GM19452 (cell line): ENCODE data around the gene EIF4E3.

Experiments
- ATAC-seq: cut with Tn5 transposase; IDR thresholded peaks from one replicate; pipeline ENCODE4 v1.9.1; 2021; ENCODE audit not compliant: unreplicated experiment

EIF4E3 gene

GRCh38 chr3:71690341-71690841 lies 34.8 kb downstream of the EIF4E3 start:
- no peak for ATAC-seq

- ATAC-seq, result no peak
Measured at GRCh38 chr3:71689291-71689690, 35.9 kb downstream of the EIF4E3 start.

- ATAC-seq, result no peak
Measured at GRCh38 chr3:71688121-71688520, 37.1 kb downstream of the EIF4E3 start.

- no peak for ATAC-seq
Measured at GRCh38 chr3:71685686-71686085, 39.5 kb downstream of the EIF4E3 start.

GRCh38 chr3:71684757-71685386 lies 40.3 kb downstream of the EIF4E3 start:
- no peak for ATAC-seq

GRCh38 chr3:71684046-71684756 lies 41.0 kb downstream of the EIF4E3 start:
- ATAC-seq, result no peak

GRCh38 chr3:71681224-71681668 lies 44.0 kb downstream of the EIF4E3 start:
- ATAC-seq, result no peak

GRCh38 chr3:71680603-71681002 lies 44.6 kb downstream of the EIF4E3 start:
- ATAC-seq, result no peak

GRCh38 chr3:71676931-71677330 lies 48.3 kb downstream of the EIF4E3 start:
- no peak for ATAC-seq

GRCh38 chr3:71673486-71673885 lies 51.7 kb downstream of the EIF4E3 start:
- ATAC-seq, result no peak

- no peak for ATAC-seq
Measured at GRCh38 chr3:71672807-71673206, 52.4 kb downstream of the EIF4E3 start.

- no peak for ATAC-seq
Measured at GRCh38 chr3:71672340-71672739, 52.9 kb downstream of the EIF4E3 start.

- ATAC-seq, result no peak
Measured at GRCh38 chr3:71671216-71671845, 53.9 kb downstream of the EIF4E3 start.

GRCh38 chr3:71662568-71662967 lies 62.6 kb downstream of the EIF4E3 start:
- no peak for ATAC-seq

- ATAC-seq, result no peak
Measured at GRCh38 chr3:71662056-71662455, 63.1 kb downstream of the EIF4E3 start.

GRCh38 chr3:71659864-71660591 lies 65.2 kb downstream of the EIF4E3 start:
- ATAC-seq, result no peak

- ATAC-seq, result no peak
Measured at GRCh38 chr3:71657831-71658530, 67.2 kb downstream of the EIF4E3 start.

GRCh38 chr3:71655061-71655460 lies 70.1 kb downstream of the EIF4E3 start:
- no peak for ATAC-seq

GRCh38 chr3:71653414-71653807 lies 71.8 kb downstream of the EIF4E3 start:
- ATAC-seq, result no peak

- ATAC-seq, result no peak
Measured at GRCh38 chr3:71652781-71653413, 72.3 kb downstream of the EIF4E3 start.
